Hematopoietic multipotent progenitor cell (in vitro differentiated cells): ENCODE data around the gene CYLC2. TPM values are rescaled to one million over a fixed set of nuclear protein-coding genes. Genes with fewer than 3 reads are reported as not detected.

Experiments used
- DNase-seq, 3 donors: peaks; one replicate each; pipeline ENCODE4 v3.0.0-alpha.2; 2011 to 2015; ENCODE audit warnings: low read depth in 2 of 3, low spot score in 2 of 3
- small RNA-seq: library from RNA; depleted of rRNA; stranded (forward); fragments of <200 nt; gene quantifications from one replicate; pipeline ENCODE3, GENCODE V24; 2012
- total RNA-seq: library from RNA; depleted of rRNA; stranded (reverse); fragments of >200 nt; gene quantifications from one replicate; pipeline ENCODE4 v1.2.3, GENCODE V29; 2012

Gene CYLC2, protein sequence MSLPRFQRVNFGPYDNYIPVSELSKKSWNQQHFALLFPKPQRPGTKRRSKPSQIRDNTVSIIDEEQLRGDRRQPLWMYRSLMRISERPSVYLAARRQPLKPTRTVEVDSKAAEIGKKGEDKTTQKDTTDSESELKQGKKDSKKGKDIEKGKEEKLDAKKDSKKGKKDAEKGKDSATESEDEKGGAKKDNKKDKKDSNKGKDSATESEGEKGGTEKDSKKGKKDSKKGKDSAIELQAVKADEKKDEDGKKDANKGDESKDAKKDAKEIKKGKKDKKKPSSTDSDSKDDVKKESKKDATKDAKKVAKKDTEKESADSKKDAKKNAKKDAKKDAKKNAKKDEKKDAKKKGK
- not detected for total RNA-seq

DNA sequence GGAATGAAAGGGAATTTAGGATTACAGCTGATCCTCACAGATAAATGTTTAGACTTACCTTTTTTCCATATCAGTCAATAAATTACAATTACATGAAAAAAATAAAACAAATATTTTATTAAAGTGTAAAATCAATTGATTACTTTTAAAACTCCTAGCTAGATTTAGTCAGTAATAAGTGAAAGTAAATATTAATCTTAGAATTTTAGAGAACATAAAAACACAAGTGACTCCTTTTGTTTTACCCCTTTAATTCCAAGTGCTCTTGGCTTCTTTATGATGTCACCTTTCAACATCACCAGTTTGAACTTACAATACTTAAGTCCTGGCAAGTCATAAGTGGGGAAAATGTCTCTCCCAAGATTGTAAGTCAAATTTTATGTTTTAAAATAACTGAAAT is at the start of gene CYLC2:
TSS of gene CYLC2 (plus strand) at position 301 of the 400 bp plus-strand sequence. CDS start at position 349, 48 bp downstream.
- DNase-seq, result no peak

DNA sequence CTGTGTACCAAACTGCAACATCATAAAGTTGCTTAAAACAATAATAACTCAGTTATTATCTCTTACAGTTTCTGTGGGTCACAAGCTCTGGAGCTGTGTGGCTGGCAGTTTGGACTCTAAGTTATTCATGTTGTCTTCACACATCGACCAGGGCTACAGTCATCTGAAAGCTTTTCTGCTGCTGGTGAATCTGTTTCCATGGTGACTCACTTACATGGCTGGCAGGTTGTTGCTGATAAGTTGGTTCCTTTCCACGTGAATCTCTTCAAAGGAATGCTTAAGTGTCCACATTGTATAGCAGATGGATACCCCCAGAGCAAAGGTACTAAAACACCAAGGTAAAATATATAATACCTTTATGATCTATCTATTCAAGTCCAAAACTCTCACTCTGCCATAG is 44.8 kb upstream of the CYLC2 start:
- DNase-seq, result no peak

DNA sequence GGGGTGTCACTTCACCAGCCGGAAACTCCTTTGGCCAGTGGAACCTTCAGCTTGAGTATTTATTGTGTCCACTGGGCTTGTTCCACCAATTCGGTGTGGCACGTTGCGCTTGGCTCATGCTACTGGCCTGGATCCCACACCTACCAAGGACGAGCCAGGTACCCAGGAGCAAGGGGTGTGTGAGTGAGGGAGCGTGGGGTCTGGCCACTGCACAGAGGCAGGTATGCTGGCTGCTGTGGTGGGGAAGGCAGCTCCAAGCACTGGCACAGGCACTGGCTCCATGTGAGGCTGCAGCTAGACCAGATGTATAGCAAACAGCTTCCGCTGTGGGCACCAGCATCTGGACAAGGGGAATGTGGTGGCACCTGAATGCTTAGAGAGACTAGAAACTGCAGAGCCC is 28.1 kb upstream of the CYLC2 start:
- no peak for DNase-seq

DNA sequence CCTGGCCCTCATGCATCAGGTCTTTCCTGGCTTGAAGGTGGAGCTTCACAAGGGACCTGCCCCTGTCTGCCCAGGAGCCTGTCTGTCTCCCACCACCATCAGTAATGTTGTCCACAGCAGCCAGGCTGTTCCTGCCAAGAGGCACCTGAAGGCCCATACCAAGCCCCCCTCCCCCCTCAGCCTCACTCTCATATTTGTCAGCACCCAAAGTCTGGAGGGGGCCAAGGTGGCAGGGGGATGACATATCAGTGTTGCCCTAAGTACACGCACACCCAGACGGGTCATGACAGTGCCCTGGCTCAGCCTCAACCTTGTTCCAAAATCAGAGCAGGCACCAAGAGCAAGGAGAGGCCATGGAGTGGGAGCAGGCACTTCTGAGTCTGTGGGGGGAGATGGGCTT is 27.2 kb upstream of the CYLC2 start:
- no peak for DNase-seq

DNA sequence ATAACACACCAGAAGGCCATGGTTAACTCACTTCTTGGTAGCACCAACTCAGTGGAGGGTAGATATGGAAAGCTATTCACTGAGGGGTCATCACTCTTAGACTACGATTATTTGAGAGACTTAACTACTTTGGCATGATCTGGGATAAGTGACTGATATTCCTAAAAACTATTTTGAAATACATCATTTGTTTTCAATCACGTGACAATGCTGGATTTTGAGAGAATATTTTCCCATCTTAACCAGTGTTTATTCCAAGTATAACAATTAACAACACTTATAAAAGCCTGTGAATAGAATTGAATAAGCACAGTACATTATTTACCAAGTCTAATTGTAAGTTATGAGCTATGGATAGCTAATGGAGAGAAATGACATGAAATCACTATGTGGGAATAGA is 22.4 kb upstream of the CYLC2 start:
- no peak for DNase-seq

DNA sequence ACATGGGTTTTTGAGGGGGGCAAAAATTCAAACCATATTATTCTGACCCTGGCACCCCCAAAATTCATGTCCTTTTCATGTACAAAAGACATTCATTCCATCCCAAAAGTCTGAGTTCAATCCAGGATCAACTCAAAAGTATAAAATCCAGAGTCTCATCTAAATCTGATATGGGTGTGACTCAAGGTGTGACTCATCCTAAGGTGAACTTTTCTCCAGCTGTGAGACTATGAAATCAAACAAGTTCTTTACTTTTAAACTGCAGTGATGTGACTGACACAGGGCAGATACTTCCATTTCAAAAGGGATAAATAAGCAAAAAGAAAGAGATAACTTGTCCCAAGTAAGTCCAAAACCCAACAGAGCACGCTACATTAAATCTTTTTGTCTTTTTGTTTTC is 20.6 kb upstream of the CYLC2 start:
- no peak for DNase-seq

DNA sequence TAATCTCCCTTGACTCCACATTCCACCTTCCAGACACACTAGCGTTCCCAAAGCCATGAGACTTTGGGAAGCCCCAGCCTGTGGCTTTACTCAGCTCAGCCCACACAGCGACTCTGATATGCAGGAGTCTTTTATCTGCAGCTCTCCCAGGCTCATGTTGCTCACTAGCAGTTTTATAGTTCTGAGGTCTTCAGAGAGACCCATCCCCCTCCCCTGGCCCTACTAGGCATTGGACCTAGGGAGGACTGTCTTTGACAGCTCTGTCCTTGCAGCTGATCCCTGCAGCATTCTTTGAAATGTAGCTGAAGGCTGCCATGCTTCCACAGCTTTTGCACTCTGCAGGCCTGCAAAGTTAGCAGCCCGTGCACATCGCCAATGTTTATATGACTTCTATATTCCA is 19.9 kb upstream of the CYLC2 start:
- no peak for DNase-seq

DNA sequence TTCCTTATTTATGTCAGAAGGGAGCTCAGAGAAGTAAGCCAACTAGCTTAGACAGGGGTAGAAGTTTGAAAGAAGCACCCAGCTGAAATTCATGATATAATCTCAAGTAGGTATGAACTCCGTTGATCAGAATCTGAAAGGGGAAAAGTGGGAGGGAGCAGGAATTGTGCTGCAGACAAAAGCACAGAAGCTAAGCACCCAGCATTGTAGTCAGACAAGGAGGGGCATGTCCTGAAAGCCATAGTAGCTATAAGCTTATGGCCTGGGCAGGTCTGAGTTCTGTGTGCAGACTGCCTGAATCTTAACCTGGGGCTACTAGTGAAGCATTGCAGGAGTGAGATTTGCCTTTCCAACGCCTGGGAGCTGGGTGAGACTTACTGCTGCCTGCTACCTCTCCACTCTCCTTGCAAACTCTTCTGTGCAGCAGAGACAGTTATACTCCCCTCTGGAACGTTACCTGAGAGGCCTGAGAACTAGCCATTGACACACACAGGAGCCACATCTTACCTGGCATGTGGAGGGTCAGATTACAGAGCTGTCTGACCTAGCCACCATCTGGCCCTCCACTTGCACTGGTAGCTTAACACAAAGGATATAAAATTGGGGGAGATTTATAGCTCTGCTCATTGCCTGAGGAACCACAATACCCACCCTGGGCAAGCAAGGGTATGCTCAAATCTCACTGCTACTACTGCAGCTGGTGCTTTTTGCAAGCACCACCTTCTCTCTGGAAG is 9.8 kb upstream of the CYLC2 start:
- no peak for DNase-seq

DNA sequence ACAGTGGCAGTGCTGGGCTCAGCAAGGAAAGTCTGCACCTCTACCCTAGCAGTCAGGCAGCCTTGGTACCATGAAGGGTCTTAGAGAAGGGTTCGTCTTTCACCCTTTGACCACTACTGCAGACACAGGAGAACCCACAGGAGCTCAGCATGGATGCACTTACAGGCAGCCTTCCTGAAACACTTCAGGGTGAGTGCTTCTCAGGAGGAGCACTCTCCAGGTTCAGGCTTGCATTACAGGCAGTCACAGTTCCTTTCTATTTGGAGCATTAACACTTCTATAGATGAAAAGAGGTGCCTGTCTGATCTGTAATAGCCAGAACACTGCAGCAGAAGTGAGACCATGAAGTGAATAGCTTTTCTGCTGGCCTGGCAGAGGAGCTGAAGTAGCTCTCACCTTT is 8.7 kb upstream of the CYLC2 start:
- no peak for DNase-seq

DNA sequence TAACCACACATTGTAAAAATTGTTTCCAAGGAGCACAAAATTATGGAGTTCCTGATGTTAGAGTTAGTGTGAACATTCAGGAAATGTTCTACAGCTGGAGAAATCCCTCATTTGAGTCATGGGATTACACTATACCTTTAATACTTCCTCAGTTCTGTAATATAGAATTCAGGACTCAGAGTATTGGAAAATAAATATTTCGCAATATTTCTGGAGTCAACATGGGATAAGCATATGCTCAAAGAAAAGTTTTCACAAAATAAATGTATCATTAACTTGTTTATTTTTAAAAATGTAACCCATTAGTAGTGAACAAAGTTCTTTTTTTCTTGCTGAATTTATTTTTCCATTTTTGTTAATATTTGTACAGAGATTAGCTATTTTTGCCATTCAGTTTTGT is 8.6 kb downstream of the CYLC2 start:
- DNase-seq, result no peak

DNA sequence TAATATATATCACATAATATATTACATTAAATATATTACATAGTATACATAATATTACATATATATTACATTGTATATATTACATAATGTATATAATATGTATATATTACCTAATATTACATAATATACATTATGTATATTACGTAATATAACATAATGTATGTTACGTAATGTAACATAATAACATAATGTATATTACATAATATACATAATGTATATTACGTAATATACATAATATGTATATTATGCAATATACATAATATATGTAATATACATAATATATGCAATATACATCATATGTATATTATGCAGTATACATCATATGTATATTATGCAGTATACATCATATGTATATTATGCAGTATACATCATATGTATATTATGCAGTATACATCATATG is 19.1 kb downstream of the CYLC2 start:
- DNase-seq, result no peak

DNA sequence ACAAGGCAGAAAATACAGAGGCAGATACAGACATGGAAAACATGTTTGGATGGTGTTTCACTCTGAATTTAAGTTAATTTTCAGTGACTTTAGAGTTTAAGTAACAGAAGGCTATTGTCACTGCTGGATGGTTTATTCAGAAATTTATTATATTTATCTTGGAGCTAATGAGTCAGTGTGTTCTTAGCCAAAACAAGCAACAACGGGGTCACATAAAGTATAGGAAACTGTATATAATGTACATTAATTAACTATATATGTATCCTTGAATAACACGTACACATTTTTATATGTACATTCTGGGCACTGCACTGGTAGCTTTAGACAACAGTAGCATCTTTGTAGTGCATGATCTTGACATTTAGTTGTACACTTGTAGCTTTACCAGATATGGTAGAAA is 30.7 kb downstream of the CYLC2 start:
- no peak for DNase-seq

DNA sequence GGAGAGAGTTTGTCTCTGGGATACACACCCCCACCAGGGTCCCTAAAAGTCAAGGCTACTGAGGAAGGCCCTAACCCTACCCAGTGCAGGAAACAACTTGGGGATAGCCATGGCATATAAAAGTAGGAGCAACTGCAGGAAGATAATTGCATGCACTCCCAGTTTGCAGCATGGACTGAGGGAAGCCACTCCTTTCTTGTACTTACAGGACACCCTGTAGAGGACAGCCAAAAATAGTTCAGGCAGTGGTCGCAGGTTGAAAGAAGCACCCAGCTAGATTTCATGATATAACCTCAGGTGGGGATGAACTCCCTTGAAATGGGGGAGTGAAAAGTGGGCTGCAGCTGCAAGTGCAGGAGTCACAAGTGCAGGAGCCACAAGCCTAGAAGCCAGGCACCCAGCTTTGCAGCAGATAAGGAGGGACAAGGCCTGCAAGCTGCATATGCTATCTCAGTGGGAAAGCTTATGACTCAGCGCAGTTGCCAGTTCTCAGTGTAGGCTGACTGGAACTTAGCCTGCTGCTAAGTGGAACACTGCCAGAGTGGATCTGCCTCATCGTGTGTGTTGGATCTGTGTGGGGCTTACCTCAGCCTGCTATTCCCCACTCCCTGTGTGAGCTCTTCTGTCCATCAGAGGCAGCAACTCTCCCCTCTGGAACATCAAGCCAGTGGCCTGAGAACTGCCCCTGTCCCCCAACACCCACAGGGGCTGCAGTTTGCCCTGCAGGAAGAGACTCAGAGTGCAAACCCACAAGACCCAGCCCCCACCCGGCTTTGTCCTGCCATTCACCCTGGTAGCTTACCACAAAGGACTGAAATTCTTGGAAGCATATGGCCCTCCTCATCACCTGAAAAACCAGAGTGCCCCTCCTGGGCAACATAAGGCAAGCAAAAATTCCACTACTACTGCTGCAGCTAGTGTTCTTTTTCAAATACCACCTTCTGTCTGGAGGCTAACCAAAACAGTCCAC is 42.7 kb downstream of the CYLC2 start:
- DNase-seq, result no peak

DNA sequence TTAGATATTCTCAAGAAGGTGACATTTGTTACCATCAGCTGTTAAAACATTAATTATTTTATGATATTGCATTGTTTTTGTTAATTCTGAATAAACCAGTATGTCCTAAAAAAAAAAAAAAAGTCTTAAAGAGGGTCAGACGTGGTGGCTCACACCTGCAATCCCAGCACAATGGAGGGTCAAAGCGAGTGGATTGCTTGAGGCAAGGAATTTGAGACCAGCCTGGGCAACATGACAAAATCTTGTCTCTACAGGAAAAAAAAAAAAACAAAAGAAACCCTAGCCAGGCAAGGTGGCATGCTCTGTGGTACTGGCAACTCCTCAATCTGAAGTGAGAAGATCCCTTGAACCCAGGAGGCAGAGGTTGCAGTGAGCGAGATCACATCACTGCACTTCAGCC is 46.8 kb downstream of the CYLC2 start:
- no peak for DNase-seq

Small RNAs within 50 kb of the gene (small RNA-seq; reads per million reads assigned to genes)
- gene AL589823.1, result not detected
